GM12878 (cell line): ENCODE results near the gene ZDHHC19. TPM values are rescaled to one million over a fixed set of nuclear protein-coding genes. Genes with fewer than 3 reads are reported as not detected.

Experiments
- ATAC-seq: fragments of 200-7000 bp; cut with Tn5 transposase; 3 replicates; pipeline ENCODE4 v1.9.1; 2020; ENCODE audit warnings: mild to moderate bottlenecking, moderate library complexity
- BruUV-seq: library from RNA; stranded (reverse); fragments of 400-500 nt; replicated peaks from 2 replicates; lab custom pipeline; 2021; lab: Mats Ljungman, UMichigan
- CTCF ChIA-PET: fragments of 300-600 bp; sonication (Branson Sonifier 250); formaldehyde crosslinking; extraction: SDS; loops from one replicate; lab custom pipeline; 2021; ENCODE audit warnings: inconsistent platforms; lab: Yijun Ruan, JAX
- POLR2A ChIA-PET: fragments of 350-600 bp; formaldehyde crosslinking; extraction: SDS; loops from one replicate; lab custom pipeline; 2021; ENCODE audit warnings: inconsistent platforms; lab: Charles Lee
- RAD21 ChIA-PET: fragments of 300-600 bp; sonication (Branson Sonifier 250); formaldehyde crosslinking; loops from one replicate; lab custom pipeline; 2023; ENCODE audit warnings: antibody characterized with exemption; ENCODE audit not compliant: unreplicated experiment; lab: Charles Lee
- SMC1A ChIA-PET: fragments of 300-600 bp; sonication (Branson Sonifier 250); formaldehyde crosslinking; loops from one replicate; lab custom pipeline; 2023; ENCODE audit not compliant: unreplicated experiment, uncharacterized antibody; lab: Charles Lee
- DNase-seq: peaks from one replicate; pipeline ENCODE4 v3.0.0-alpha.2; 2011; ENCODE audit warnings: low read depth, low spot score
- FAIRE-seq: peaks from 3 replicates; lab custom pipeline; 2011; peaks lifted over from hg19 to GRCh38; lab: Jason Lieb, UNC
- H2AFZ ChIP-seq: 2 replicates; pipeline ENCODE4 v1.6.0; 2011; ENCODE audit warnings: low read depth, low read length, control low read depth; ENCODE audit not compliant: control insufficient read depth
- H3K27ac ChIP-seq: 2 replicates; pipeline ENCODE4 v1.5.1; 2011; ENCODE audit warnings: control low read depth; ENCODE audit not compliant: control insufficient read depth, insufficient read depth
- H3K27me3 ChIP-seq, 2 experiments: replicated peaks in 1 of 2; 2 replicates each; pipeline versions ENCODE4 v1.6.0 to v1.6.1; 2011; ENCODE audit warnings: low read length in 1 of 2; ENCODE audit not compliant: control insufficient read depth in 2 of 2, insufficient read depth in 2 of 2
- H3K36me3 ChIP-seq, 2 experiments: 2 replicates each; pipeline ENCODE4 v1.5.1; 2011; ENCODE audit warnings: low read length in 1 of 2; ENCODE audit not compliant: control insufficient read depth in 2 of 2, insufficient read depth in 2 of 2
- H3K4me1 ChIP-seq: 2 replicates; pipeline ENCODE4 v1.6.1; 2011; ENCODE audit warnings: mild to moderate bottlenecking, low read length, moderate library complexity, mixed read lengths; ENCODE audit not compliant: control insufficient read depth, insufficient read depth
- H3K4me2 ChIP-seq: 2 replicates; pipeline ENCODE4 v1.6.0; 2011; ENCODE audit warnings: control low read depth; ENCODE audit not compliant: control insufficient read depth, insufficient read depth
- H3K4me3 ChIP-seq: fragments of 200-600 bp; sonication (generic); 2 replicates; pipeline ENCODE4 v1.5.1; 2016
- H3K79me2 ChIP-seq: 2 replicates; pipeline ENCODE4 v1.6.0; 2011; ENCODE audit warnings: low read length; ENCODE audit not compliant: control insufficient read depth, insufficient read depth
- H3K9ac ChIP-seq: 2 replicates; pipeline ENCODE4 v1.8.0; 2011; ENCODE audit warnings: low read length, control low read depth, mixed read lengths; ENCODE audit not compliant: control insufficient read depth, insufficient read depth
- H3K9me3 ChIP-seq: replicated peaks from 3 replicates; pipeline ENCODE4 v1.5.1; 2011; ENCODE audit warnings: mild to moderate bottlenecking, low read length; ENCODE audit not compliant: control insufficient read depth, insufficient read depth
- H4K20me1 ChIP-seq: 2 replicates; pipeline ENCODE4 v1.6.0; 2011; ENCODE audit not compliant: control insufficient read depth, insufficient read depth
- EZH2 ChIP-seq: IDR thresholded peaks from 2 replicates; pipeline ENCODE4 v1.6.1; 2012; ENCODE audit warnings: low read depth, mild to moderate bottlenecking, control low read depth, inconsistent platforms, low read length, borderline replicate concordance; ENCODE audit not compliant: control insufficient read depth
- SMAD1 ChIP-seq: fragments of 450-650 bp; IDR thresholded peaks from 2 replicates; pipeline ENCODE4 v1.6.1; 2018; ENCODE audit warnings: mild to moderate bottlenecking, low read depth; ENCODE audit not compliant: partially characterized antibody
- SUZ12 ChIP-seq: fragments of 200-600 bp; sonication (generic); IDR thresholded peaks from one replicate; pipeline ENCODE4 v1.6.1; 2018; ENCODE audit warnings: antibody characterized with exemption, mild to moderate bottlenecking; ENCODE audit not compliant: unreplicated experiment
- WGBS: methylation state at CpG from one replicate; pipeline ENCODE4 v1.1.6; 2016; ENCODE audit warnings: low lambda C conversion rate; ENCODE audit not compliant: insufficient replicate concordance, insufficient coverage; ENCODE audit errors: missing lambda C conversion rate; 5-methylcytosine and 5-hydroxymethylcytosine counted together
- in situ Hi-C: fragments of 300-500 bp; cut with MboI; formaldehyde crosslinking; loops from 9 replicates; pipeline ENCODE4 v1.14.3; 2018; ENCODE audit warnings: mixed read lengths
- intact Hi-C: fragments of 100-400 bp; cut with micrococcal nuclease; formaldehyde crosslinking; loops from one replicate; pipeline ENCODE4 v1.14.2; 2022; ENCODE audit not compliant: unreplicated experiment
- polyA plus RNA-seq, 11 experiments: library from polyadenylated mRNA; depleted of rRNA in 4 of 11; unstranded in 6 of 11; stranded (reverse) in 5 of 11; fragments of >200 nt; fragmentation: Nextera tagmentation in 4 of 11; fragmentation: Illumina TruSeq in 1 of 11; extraction: Ambion mirVana in 4 of 11; extraction: Trizol in 1 of 11; gene quantifications; 1 replicate in 1 of 11; 2 replicates in 10 of 11; pipeline versions ENCODE4 v1.2.1 to v1.2.3, GENCODE V29; 2011 to 2016; ENCODE audit warnings: inconsistent platforms in 2 of 11, missing spikeins in 2 of 11, low read depth in 1 of 11
- total RNA-seq, 4 experiments: library from RNA; depleted of rRNA in 3 of 4; stranded (reverse); fragments of >200 nt in 3 of 4; fragmentation: Illumina TruSeq in 1 of 4; extraction: Trizol in 1 of 4; gene quantifications; 2 replicates each; pipeline versions ENCODE4 v1.2.1 to v1.2.3, GENCODE V29; 2013 to 2021
- TF ChIP-seq, protein P1 (sequence below): fragments of 450-650 bp; IDR thresholded peaks from 2 replicates; pipeline ENCODE4 v1.6.1; 2016; ENCODE audit warnings: mild to moderate bottlenecking, moderate library complexity, borderline replicate concordance

The ZDHHC19 gene
- total and polyA plus RNA-seq, 10 of the 15 experiments (the other 5 are each of a cell fraction or from before 2014, with no cell fraction given), result 0.26 TPM; not detected in 9

DNA sequence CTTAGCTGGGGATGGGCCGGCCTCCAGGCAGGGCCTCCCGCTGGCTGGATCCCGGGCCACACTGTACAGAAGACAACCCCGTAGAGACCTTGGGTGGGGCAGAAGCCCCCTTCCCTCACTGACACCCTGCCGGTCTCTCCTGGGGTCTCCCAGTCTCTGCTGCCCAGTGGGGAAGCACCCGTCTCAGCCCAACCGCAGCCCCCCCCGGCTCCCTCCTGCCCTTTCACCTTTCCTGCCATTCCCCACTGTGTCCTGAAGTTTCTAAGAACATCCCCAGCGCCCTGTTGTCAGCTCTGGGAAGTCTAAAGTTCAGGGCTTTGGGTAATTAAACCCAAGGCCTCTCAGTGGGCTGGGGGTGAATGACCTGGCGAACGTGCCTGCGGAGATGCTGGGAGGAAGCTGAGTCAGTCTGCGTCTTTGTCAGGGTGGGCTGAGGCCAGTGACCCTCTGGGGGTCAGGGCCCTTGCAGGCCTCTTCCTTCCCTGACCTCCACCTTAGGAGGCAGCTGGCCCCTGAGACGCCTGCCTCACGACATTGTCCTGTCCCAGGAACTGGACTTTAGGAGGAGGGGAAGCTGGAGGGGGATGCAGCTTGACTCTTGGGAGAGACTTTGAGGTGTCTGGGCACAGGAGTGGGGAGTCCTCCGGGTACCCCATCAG lies 3.7 kb upstream of the ZDHHC19 start:
- no peak for DNase-seq
- intact Hi-C loops (no loop called here), in situ Hi-C loops (no loop called here)
- Histone ChIP-seq H3K9ac (no peak overlapping the region), H2AFZ (no peak overlapping the region), H4K20me1 (no peaks in the 10 kb centered on the region), H3K4me1 (peaks cover 8% of the 10 kb centered on the region), H3K27ac (no peak overlapping the region), H3K27me3 (no peaks in the 10 kb centered on the region), H3K36me3 (no peaks in the 10 kb centered on the region), H3K4me3 (no peak overlapping the region), H3K4me2 (no peak overlapping the region), H3K9me3 (no peaks in the 10 kb centered on the region), H3K79me2 (no peaks in the 10 kb centered on the region)
- ChIA-PET RAD21 (no interaction called here), SMC1A (interaction anchor here (1.0 kb wide), 1 partner anchor 307 kb away, joined by 3 read pairs; no protein-coding TSS in a partner anchor), POLR2A (no interaction called here), CTCF (interaction anchor here (1.0 kb wide), 1 partner anchor 304 kb away, joined by 3 read pairs; no protein-coding TSS in a partner anchor)
- no peak for ATAC-seq
- FAIRE-seq, result no peak
- WGBS, result 61% methylated on average over 16 of the region's 16 CpGs
- BruUV-seq, result no TSS peak
- no peak for TF ChIP-seq SMAD1
- TF ChIP-seq, protein P1, sequence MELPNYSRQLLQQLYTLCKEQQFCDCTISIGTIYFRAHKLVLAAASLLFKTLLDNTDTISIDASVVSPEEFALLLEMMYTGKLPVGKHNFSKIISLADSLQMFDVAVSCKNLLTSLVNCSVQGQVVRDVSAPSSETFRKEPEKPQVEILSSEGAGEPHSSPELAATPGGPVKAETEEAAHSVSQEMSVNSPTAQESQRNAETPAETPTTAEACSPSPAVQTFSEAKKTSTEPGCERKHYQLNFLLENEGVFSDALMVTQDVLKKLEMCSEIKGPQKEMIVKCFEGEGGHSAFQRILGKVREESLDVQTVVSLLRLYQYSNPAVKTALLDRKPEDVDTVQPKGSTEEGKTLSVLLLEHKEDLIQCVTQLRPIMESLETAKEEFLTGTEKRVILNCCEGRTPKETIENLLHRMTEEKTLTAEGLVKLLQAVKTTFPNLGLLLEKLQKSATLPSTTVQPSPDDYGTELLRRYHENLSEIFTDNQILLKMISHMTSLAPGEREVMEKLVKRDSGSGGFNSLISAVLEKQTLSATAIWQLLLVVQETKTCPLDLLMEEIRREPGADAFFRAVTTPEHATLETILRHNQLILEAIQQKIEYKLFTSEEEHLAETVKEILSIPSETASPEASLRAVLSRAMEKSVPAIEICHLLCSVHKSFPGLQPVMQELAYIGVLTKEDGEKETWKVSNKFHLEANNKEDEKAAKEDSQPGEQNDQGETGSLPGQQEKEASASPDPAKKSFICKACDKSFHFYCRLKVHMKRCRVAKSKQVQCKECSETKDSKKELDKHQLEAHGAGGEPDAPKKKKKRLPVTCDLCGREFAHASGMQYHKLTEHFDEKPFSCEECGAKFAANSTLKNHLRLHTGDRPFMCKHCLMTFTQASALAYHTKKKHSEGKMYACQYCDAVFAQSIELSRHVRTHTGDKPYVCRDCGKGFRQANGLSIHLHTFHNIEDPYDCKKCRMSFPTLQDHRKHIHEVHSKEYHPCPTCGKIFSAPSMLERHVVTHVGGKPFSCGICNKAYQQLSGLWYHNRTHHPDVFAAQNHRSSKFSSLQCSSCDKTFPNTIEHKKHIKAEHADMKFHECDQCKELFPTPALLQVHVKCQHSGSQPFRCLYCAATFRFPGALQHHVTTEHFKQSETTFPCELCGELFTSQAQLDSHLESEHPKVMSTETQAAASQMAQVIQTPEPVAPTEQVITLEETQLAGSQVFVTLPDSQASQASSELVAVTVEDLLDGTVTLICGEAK, result no peak
- no peak for TF ChIP-seq SUZ12
- no peak for TF ChIP-seq EZH2
